ENCODE data around the gene MAP4K4.
"Not testable (repeated sequence)": the region's sequence is repeated elsewhere in the genome, so short reads cannot be mapped to it uniquely, and the experiment has no call there.

Gene MAP4K4

DNA sequence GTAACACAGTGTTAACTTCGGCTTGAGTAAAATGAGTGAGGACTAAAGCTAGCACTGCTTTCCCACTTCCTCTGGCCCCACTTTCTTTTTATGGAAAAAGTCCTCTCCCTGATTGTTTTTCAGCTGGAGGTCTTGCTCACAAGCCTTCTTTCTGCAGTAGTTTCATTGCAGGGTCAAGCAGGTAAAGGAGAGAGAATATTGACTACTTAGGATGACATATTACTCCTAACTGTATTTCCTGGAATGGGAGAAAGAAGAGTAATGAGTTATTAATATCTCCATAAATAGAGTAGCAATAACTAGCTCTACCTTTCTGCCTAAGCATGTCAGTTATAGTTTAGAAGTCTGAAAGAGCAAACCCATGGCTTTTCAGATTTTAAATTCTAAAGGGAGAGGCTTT, 45.0 kb downstream of the MAP4K4 start:
- DNase-seq (ENCODE audit: low read depth, low spot score) = no peak

DNA sequence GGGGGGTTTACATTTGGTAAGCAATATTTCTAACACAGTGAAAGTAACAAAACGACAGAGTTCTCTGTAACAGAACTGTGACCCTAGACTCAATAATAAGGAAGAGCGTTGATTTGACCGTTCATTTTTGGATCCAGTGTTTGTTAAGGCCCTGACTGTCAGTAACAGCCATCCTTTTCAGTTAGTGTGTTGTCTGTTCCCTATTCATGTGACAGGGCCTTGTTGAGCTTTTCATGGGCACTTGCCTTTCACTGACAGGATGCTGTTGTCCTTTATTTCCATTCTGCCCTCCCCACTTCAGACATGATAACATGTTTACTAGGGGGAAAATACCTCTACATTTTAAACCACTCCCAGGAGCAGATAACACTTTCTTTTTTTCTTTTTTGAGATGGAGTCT, 45.8 kb downstream of the MAP4K4 start:
- DNase-seq (ENCODE audit: low read depth, low spot score) = no peak

- DNase-seq (ENCODE audit: low read depth, low spot score) = no peak
Observed at GRCh38 chr2:101744832-101745231, 47.3 kb downstream of the MAP4K4 start.

DNA sequence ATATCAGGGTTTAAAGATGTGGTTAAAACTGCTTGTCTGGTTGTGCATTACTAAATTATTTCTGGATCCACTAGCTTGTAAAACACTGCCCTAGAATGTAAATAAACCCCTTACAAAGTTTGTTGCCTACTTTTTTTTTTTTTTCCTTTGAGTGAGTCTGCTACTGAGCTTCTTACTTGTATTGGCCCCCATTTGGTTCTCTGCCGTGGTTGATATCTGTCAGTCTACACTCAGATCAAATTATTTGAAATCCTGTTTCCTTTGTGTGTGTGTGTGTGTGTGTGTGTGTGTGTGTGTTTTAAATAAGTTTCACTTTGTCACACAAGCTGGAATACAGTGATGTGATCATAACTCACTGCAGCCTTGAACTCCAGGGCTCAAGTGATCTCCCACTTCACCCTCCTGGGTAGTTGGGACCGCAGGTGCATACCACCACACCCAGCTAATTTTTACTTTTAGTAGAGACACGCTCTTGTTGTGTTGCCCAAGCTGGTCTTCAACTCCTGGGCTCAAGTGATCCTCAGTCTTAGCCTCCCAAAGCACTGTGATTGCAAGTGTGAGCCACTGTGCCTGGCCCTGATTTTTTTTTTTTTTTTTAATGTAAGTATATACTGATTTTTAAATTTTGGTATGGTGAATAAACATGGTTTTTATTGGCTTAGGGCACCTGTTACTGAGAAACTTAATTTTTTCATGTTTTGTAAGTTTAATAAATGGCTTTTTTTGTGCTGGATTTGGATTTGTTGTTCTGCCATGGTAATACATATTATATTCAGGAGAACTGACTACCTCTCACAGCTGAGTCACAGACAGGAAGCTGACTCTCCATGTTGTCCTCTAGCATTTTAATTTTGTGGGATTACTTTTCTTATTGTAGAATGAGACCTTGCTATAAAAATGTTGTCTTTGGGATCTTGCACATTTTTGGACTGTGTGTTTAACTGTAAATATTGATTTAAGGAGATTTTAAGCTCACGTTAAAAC, 48.5 kb downstream of the MAP4K4 start:
- DNase-seq (ENCODE audit: low read depth, low spot score) = peak; percentile 74

DNA sequence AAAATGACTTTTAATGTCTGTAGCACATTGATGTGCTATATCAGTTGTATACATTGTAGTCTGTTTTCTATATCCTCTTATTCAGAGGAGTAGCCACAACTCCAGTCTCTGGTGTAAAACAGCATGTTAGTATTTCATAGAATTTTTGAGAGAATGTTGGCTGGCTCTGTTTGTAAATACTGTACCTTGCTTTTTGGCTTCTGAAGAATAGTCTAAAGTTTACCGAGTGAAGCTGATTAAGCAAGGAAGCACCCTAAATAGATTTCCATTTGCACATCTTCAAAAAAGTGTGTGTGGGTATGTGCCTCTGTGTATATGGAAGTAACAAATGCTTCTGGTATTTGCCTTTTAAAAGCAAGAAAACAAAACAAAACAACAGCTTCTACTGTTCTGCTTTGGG, 50.5 kb downstream of the MAP4K4 start:
- no peak for DNase-seq (ENCODE audit: low read depth, low spot score)

GRCh38 chr2:101748462-101748861, 51.0 kb downstream of the MAP4K4 start:
- DNase-seq (ENCODE audit: low read depth, low spot score) = not testable (repeated sequence)

DNA sequence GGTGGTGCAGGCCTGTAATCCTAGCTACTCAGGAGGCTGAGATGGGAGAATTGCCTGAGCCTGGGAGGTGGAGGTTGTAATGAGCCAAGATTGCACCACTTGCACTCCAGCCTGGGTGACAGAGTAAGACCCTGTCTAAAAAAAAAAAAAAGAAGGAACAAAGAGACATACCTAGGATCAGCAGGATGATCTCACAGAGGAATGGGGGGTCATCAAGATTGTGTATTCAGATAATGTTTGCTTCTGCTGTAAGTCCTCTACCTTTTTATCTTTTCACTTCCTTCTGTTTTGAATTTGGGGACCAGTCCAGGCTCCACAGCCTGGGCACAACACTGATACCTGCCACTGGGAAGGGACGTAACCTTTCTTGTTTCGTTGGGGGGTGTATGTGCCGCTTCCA, 53.2 kb downstream of the MAP4K4 start:
- DNase-seq (ENCODE audit: low read depth, low spot score) = no peak

DNA sequence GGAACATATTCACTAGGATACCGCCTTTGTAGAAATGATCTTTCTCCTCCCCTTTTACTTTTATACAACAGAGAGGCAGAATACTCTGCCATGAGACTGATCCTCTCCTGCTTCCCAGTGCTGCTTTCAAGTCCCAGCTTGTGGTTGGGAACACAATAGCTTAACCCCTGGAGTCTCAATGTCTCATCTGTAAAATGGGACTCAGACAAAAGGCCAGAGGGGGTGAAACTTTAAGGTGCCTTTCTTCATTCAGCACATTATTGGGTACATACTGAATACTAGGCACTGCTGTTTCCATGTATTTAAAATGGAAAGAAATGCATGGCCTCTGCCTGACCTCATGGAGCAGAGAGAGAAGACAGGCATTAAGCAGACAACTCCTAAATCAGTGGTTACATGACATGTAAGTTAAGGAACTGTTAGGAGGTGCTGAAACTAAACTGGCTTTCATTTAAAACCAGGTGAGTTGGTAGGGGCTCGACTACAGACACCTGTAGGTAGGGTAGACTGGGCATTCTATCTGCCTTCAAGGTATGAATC, 53.8 kb downstream of the MAP4K4 start:
- no peak for DNase-seq (ENCODE audit: low read depth, low spot score)

DNA sequence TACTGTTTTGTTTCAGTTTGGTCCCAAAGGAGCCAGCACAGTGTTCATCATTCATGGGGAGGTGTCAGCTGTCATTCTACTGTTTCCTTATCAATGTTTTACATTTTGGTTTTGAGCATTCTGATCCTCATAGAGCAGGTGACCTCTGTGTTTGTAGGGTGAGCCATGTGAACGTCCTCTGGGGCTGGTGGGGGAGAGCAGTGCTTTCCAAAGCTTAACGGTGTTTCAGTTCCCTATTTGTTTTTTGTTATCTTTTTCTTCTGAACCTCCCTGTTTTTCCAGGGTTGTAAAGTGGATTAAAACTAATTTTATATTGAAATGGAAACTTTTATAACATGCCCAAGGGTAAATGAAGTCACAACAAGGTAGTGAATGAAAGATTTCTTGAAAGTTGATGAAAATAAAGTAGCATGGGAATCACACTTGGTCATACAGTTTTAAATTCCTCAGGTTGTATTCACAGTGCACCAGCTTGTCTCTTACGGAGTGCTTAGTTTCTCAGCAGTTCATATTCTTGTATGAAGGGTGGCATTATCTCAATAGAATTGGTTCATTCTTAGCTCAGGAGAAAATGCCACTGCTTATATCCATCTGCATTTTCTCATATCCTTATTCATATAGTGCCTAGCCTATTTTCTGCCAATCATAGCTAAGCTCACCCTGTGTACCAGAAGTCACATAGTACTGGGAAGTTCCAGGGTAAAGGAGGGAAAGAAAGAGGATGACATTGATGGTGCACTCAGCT, 54.5 kb downstream of the MAP4K4 start:
- no peak for DNase-seq (ENCODE audit: low read depth, low spot score)

DNA sequence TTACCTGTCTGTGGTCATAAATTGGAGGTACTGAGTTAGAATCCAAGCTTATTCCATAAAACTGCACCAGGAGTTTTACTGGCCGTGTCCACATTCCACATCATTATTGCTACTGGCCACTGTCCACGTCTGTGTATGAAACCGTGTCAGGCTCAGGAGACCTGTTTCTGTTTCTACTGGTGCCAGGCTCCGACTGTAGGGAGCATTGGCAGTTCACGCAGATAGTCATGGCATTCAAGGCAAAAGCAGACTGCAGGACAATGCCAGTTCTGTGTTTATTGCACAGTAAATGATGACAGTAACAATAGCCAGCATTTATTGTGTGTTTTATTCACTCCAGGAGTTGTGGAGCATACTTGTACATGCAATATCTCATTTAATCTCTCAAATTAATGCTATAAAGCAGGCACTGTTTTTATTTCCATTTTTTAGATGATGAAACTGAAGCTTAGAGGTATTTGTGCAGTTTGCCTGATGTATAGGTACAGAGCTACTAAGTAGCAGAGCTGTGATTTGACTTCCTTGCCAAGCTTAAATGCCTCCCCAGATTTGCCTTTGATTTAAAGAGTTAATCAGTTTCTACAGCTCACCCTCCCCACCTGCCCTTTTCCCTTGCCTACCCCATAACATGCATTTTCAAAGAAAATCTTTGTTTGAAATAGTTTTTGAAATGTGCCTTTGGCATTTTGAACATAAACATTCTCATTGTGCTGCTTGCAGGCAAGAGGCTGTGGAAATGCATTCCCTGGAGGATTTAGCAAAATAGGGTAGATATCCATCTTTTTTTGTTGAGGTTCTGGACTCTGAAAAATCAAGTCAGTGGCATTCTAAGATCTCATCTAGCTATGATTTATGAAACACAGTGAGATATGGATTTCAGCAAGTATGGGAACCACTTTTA, 55.5 kb downstream of the MAP4K4 start:
- DNase-seq (ENCODE audit: low read depth, low spot score) = peak; percentile 66

DNA sequence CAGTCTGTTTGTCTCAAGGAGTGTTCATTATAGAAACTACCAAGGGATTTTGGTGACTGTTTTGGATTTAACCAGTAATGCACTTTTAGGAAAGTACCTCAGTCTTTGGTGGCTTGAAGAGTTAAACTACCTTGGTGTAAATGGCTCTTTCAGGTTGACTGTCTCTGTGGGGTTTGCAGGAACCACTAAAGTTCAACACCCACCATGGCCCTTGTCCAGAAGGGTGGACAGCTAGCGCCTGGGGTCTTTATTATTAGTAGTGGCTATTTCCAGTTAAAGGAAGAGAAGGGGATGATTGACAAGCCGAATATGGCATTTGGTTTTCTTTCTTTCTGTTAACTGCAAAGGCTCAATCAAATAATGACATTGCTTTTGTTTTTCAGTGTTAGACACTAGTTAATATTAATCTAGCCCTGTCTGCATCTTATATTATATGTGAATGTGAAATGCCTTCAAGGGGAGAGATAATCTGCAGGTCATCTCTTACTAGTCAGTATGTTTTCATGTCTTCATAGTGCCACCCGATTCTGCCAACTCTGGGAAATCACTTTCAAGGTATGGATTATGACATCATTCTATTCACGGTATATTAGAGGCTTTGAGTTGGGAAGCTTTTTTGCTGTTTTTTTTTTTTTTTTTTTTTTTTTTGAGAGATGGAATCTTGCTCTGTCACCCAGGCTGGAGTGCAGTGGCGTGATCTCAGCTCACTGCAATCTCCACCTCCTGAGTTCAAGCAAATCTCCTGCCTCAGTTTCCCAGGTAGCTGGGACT, 56.4 kb downstream of the MAP4K4 start:
- DNase-seq (ENCODE audit: low read depth, low spot score) = no peak

- DNase-seq (ENCODE audit: low read depth, low spot score) = peak; percentile 83
Observed at GRCh38 chr2:101754618-101755017, 57.1 kb downstream of the MAP4K4 start.

DNA sequence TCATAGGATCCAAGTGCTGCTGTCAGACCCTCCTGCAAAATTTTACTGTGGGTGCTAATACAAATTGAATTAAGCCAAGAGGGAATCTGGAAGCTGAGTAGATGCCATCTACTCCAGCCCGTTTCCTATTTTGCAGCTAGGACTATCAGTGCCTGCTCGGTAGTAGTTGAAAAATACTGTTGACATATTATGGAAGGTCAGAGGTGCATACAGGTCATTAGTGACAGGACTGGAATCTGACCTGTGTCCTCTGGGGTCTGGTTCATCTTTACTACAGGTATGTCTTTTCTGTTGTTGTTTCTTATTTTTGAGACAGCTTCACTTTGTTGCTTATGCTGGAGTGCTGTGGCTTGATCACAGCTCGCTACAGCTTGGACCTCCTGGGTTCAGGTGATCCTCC, 58.8 kb downstream of the MAP4K4 start:
- no peak for DNase-seq (ENCODE audit: low read depth, low spot score)

GRCh38 chr2:101758001-101758400, 60.5 kb downstream of the MAP4K4 start:
- no peak for DNase-seq (ENCODE audit: low read depth, low spot score)

DNA sequence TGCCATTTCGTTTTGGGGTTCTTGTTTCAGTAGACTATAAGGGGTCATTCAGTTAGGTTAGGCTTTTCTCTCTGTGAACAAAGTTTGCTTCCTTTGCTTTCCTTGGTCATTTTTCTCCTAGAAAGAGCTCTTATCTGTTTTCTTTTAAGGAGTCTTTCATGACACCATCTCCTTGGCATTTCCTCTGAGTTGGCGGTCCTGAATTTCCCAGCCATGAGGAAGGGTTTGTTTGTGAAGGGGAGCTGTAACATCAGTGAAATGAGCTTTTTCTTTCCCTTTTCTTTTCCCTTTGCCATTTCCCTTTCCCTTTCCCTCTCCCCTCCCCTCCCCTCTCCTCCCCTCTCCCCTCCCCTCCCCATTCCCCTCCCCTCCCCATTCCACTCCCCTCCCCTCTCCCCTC, 61.7 kb downstream of the MAP4K4 start:
- DNase-seq (ENCODE audit: low read depth, low spot score) = peak; percentile 92

DNA sequence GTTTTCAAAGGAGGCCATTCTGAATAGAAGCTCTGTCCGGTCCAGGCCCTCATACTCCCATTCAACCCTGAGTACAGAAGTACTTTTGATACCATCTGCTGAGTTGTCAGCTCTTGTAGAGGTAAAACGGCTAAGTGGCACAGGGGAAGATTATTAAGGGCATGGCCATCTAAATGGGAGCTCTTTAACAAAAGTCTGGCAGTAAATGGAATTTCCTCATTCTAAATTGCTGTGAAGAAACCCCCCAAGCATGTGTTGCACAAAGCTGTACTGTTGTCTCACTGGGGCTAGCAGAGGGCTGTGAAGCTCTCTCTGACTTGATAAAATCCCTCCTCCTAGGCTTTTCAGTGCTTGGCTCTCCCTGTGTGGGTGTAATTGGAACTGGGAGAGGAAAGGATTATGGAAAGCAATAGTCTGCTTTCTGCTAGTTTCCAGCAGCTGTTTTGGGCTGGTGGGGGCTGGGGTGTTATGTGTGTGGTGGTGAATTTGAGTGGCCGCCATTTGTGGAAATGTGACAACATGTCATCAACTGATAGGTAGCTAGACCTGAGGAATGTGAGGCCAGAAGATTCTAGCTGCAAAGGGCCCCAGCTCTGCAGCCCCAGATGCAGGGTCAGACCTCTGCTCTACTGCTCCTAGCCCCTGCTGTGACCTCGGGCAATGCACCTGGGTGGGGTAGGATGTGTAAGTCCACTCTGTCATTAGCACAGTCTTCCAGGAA, 65.1 kb downstream of the MAP4K4 start:
- DNase-seq (ENCODE audit: low read depth, low spot score) = no peak

DNA sequence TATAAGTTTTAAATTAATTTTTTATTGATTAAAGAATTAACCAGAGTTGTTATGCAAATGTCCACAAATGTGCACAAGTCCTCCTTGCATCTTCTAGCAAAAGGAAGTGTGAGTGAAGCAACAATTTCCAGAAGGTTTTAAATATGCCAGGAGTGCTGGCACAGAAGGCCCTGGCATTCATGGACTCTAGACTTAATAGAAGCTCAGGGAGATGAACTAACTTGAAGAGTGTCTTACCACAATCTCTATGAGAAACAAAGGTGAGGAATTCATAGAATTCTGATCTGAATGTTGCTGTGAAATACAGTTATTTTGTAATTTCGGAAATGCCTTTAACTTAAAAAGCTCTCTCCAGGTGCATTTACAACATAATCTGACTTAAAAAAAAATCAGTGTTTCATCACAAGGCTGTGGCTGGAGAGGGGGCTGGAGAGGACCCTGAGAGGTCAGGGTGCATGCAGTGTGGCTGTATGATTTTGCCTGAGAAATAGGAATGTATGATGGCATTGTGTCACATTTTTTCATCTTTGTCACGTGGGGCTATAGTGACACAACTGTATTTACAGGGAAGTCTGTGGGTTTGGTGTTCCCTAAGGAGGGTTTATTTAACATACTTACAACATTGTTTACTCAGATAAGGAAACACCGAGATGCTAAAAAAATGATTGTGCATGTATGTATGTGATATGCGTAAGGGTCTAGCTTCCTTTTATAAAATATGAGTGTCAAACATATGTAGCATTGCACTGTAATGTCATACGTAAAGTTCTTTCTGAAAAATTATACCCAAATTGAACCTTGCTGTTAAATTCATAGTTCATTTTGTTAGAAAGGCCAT, 66.2 kb downstream of the MAP4K4 start:
- no peak for DNase-seq (ENCODE audit: low read depth, low spot score)

GRCh38 chr2:101766337-101766736, 68.8 kb downstream of the MAP4K4 start:
- DNase-seq (ENCODE audit: low read depth, low spot score) = no peak

All from astrocyte of the hippocampus (primary cell).